K562 (cell line): ENCODE measurements around the gene SKAP1. TPM values are rescaled to one million over a fixed set of nuclear protein-coding genes. Genes with fewer than 3 reads are reported as not detected.

Source experiments
- CCNT2 ChIP-seq: IDR thresholded peaks from 2 replicates; pipeline ENCODE4 v1.6.1; 2011; ENCODE audit warnings: borderline replicate concordance, low read depth, mild to moderate bottlenecking, moderate library complexity, mixed read lengths, low read length; ENCODE audit not compliant: insufficient read length; ENCODE audit errors: extremely low read depth
- DMBX1 ChIP-seq: fragments of 250-450 bp; sonication (Bioruptor Pico); IDR thresholded peaks from 2 replicates; pipeline ENCODE4 v1.8.0; 2022; ENCODE audit warnings: inconsistent platforms, mild to moderate bottlenecking, moderate library complexity, borderline replicate concordance
- EGR1 ChIP-seq: fragments of 450-650 bp; conservative IDR thresholded peaks from 2 replicates; pipeline ENCODE4 v1.6.1; 2017; ENCODE audit warnings: mild to moderate bottlenecking
- EP400 ChIP-seq: fragments of 450-650 bp; IDR thresholded peaks from 2 replicates; pipeline ENCODE4 v1.6.1; 2017; ENCODE audit warnings: antibody characterized with exemption, mild to moderate bottlenecking, moderate library complexity
- FOXK2 ChIP-seq, 2 experiments: fragments of 450-650 bp; IDR thresholded peaks in 1 of 2; conservative IDR thresholded peaks in 1 of 2; 2 replicates each; pipeline ENCODE4 v1.6.1; 2016; ENCODE audit warnings: low read depth in 2 of 2, mild to moderate bottlenecking in 1 of 2
- FOXP1 ChIP-seq: sonication (generic); formaldehyde crosslinking; IDR thresholded peaks from 2 replicates; pipeline ENCODE4 v1.8.0; 2022; ENCODE audit warnings: mild to moderate bottlenecking, missing genetic modification reagents
- MGA ChIP-seq: fragments of 450-650 bp; IDR thresholded peaks from 2 replicates; pipeline ENCODE4 v1.6.1; 2016; ENCODE audit warnings: mild to moderate bottlenecking, moderate library complexity
- RCOR1 ChIP-seq, 2 experiments: IDR thresholded peaks; 2 replicates each; pipeline ENCODE4 v1.6.1; 2012; ENCODE audit warnings: low read depth in 2 of 2, low read length in 2 of 2, borderline replicate concordance in 1 of 2, improper control_type of control experiment in 1 of 2
- RFX7 ChIP-seq: fragments of 250-450 bp; sonication (Bioruptor Pico); IDR thresholded peaks from 2 replicates; pipeline ENCODE4 v1.5.1; 2021; ENCODE audit warnings: mild to moderate bottlenecking
- SMARCC2 ChIP-seq: fragments of 450-650 bp; IDR thresholded peaks from 2 replicates; pipeline ENCODE4 v1.6.1; 2017; ENCODE audit warnings: antibody characterized with exemption, moderate library complexity, mild to moderate bottlenecking, low read depth
- TEAD1 ChIP-seq, 2 experiments: fragments of 450-650 bp in 1 of 2; sonication (generic) in 1 of 2; formaldehyde crosslinking; IDR thresholded peaks; 2 replicates each; pipeline versions ENCODE4 v1.4.0 to v1.8.0; 2020 to 2022; ENCODE audit warnings: mild to moderate bottlenecking in 2 of 2, missing genetic modification reagents in 1 of 2
- ZBTB9 ChIP-seq: fragments of 450-650 bp; formaldehyde crosslinking; IDR thresholded peaks from 2 replicates; pipeline ENCODE4 v1.4.0; 2020; ENCODE audit warnings: mild to moderate bottlenecking, moderate library complexity
- polyA plus RNA-seq, 8 experiments: library from polyadenylated mRNA; depleted of rRNA in 4 of 8; stranded (reverse) in 5 of 8; unstranded in 3 of 8; fragments of >200 nt; fragmentation: Nextera tagmentation in 2 of 8; fragmentation: Illumina TruSeq in 1 of 8; extraction: Ambion mirVana in 2 of 8; extraction: Trizol in 1 of 8; gene quantifications; 2 replicates each; pipeline versions ENCODE4 v1.2.1 to v1.2.3, GENCODE V29; 2011 to 2014; ENCODE audit warnings: inconsistent platforms in 1 of 8, missing spikeins in 1 of 8
- total RNA-seq, 7 experiments: library from RNA; depleted of rRNA in 6 of 7; stranded (reverse); fragments of >200 nt in 6 of 7; fragmentation: Illumina TruSeq in 2 of 7; extraction: Trizol in 2 of 7; gene quantifications; 2 replicates each; pipeline versions ENCODE4 v1.2.1 to v1.2.3, GENCODE V29; 2011 to 2021; ENCODE audit warnings: low replicate concordance in 1 of 7
- TF ChIP-seq, protein P1 (sequence below): sonication (generic); formaldehyde crosslinking; IDR thresholded peaks from 2 replicates; pipeline ENCODE4 v1.5.0; 2020; ENCODE audit warnings: missing genetic modification reagents

Gene SKAP1
- total and polyA plus RNA-seq, 9 of the 15 experiments (the other 6 are each of a cell fraction or from before 2014, with no cell fraction given), result 0.06 to 0.80 (median 0.10) TPM; not detected in 4

DNA sequence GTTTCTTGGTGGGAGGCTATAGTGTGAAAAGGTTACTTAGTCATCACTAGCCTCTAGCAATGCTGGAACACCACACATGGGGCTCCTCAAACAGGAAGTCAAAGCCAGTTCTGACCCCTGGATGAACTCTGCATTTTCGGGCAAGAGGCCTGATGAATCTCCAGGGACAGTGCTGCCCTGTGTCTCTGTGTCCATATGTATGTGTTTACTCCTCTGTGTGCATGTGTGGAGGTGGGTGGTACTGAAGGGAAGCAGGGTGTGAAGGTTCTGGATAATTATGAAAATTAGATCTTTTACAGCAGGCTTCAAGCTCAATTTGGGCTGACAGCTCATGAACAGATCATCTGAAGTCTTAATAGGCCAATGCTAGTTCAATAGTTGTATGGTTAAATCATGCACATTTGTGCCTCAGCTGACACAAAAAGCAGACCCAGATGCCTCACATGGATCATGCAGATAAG is 188.9 kb downstream of the SKAP1 start (continued):
- TF ChIP-seq MGA (peak; percentile 70), CCNT2 (no peak), FOXK2 (conservative IDR thresholded peaks at IDR 0.05 in 1 of 2, IDR thresholded peaks at IDR 0.05 in 1 of 2; ENCODE audit: low read depth in 2 of 2) (no peak), RCOR1 (IDR thresholded peaks at IDR 0.05; ENCODE audit: borderline replicate concordance in 1 of 2, low read depth in 2 of 2, low read length in 2 of 2) (0 out of 4 replicates have a peak, but pooled peaks of 1 of the 2 experiments have one; percentile 12), TEAD1 (CRISPR knock-in tag; IDR thresholded peaks at IDR 0.05) (0 out of 4 replicates have a peak, but pooled peaks of 1 of the 2 experiments have one; percentile 1), ZBTB9 (no peak), EP400 (0 out of 2 replicates have a peak, but pooled peaks have one; percentile 2), FOXP1 (no peak), SMARCC2 (no peak), EGR1 (peak; percentile 29), DMBX1 (CRISPR knock-in tag) (peak; percentile 76; the same call in 1 of the 2 replicates), RFX7 (CRISPR knock-in tag) (no peak)
- TF ChIP-seq, protein P1, sequence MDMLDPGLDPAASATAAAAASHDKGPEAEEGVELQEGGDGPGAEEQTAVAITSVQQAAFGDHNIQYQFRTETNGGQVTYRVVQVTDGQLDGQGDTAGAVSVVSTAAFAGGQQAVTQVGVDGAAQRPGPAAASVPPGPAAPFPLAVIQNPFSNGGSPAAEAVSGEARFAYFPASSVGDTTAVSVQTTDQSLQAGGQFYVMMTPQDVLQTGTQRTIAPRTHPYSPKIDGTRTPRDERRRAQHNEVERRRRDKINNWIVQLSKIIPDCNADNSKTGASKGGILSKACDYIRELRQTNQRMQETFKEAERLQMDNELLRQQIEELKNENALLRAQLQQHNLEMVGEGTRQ, result no peak
